WTC11 (cell line): ENCODE measurements around the gene PPP1R26. TPM values are rescaled to one million over a fixed set of nuclear protein-coding genes. Genes with fewer than 3 reads are reported as not detected.

Experiments
- ATAC-seq: fragments of 200-7000 bp; cut with Tn5 transposase; 2 replicates; pipeline ENCODE4 v1.10.0; 2021; ENCODE audit warnings: mild to moderate bottlenecking, moderate library complexity
- CTCF ChIA-PET: fragments of 300-600 bp; sonication (Branson Sonifier 250); formaldehyde crosslinking; loops from one replicate; lab custom pipeline; 2021; ENCODE audit warnings: antibody characterized with exemption; lab: Charles Lee
- POLR2A ChIA-PET: fragments of 350-600 bp; sonication (Branson Sonifier 250); formaldehyde crosslinking; loops from one replicate; lab custom pipeline; 2021; ENCODE audit warnings: antibody characterized with exemption; lab: Charles Lee
- DNase-seq: peaks from one replicate; pipeline ENCODE4 v3.0.0; 2021; ENCODE audit warnings: low spot score
- H3K27ac Mint-ChIP-seq: 2 replicates; pipeline ENCODE4 v1.8.0; 2021; ENCODE audit warnings: mixed read lengths
- H3K27me3 Mint-ChIP-seq: 2 replicates; pipeline ENCODE4 v1.8.0; 2021; ENCODE audit warnings: low read depth, mild to moderate bottlenecking, moderate library complexity, mixed read lengths
- H3K36me3 Mint-ChIP-seq: 2 replicates; pipeline ENCODE4 v1.8.0; 2021; ENCODE audit warnings: mixed read lengths
- H3K4me1 Mint-ChIP-seq: 2 replicates; pipeline ENCODE4 v1.8.0; 2022; ENCODE audit warnings: mixed read lengths
- H3K4me3 Mint-ChIP-seq: 2 replicates; pipeline ENCODE4 v1.8.0; 2021; ENCODE audit warnings: mild to moderate bottlenecking, moderate library complexity, mixed read lengths
- H3K9me3 Mint-ChIP-seq: 2 replicates; pipeline ENCODE4 v1.8.0; 2021; ENCODE audit warnings: mixed read lengths
- FOXJ3 ChIP-seq: sonication (generic); formaldehyde crosslinking; IDR thresholded peaks from 2 replicates; pipeline ENCODE4 v1.9.0; 2021; ENCODE audit warnings: missing genetic modification reagents, mild to moderate bottlenecking, borderline replicate concordance
- FOXP1 ChIP-seq: sonication (generic); formaldehyde crosslinking; IDR thresholded peaks from 2 replicates; pipeline ENCODE4 v1.8.0; 2022; ENCODE audit warnings: missing genetic modification reagents, mild to moderate bottlenecking, moderate library complexity, borderline replicate concordance
- GABPB1 ChIP-seq: sonication (generic); formaldehyde crosslinking; IDR thresholded peaks from 2 replicates; pipeline ENCODE4 v1.8.1; 2023; ENCODE audit warnings: mild to moderate bottlenecking, missing genetic modification reagents
- JUN ChIP-seq: sonication (generic); formaldehyde crosslinking; IDR thresholded peaks from 2 replicates; pipeline ENCODE4 v1.8.0; 2023; ENCODE audit warnings: mild to moderate bottlenecking, missing genetic modification reagents
- NFE2L1 ChIP-seq: sonication (generic); formaldehyde crosslinking; IDR thresholded peaks from 2 replicates; pipeline ENCODE4 v1.8.1; 2023; ENCODE audit warnings: missing genetic modification reagents
- RORB ChIP-seq: fragments of 250-450 bp; sonication (Bioruptor Pico); IDR thresholded peaks from 2 replicates; pipeline ENCODE4 v1.9.0; 2021; ENCODE audit warnings: mild to moderate bottlenecking
- SMAD3 ChIP-seq: sonication (generic); formaldehyde crosslinking; IDR thresholded peaks from 2 replicates; pipeline ENCODE4 v1.8.0; 2022; ENCODE audit warnings: missing genetic modification reagents, mild to moderate bottlenecking, borderline replicate concordance
- ZNF121 ChIP-seq: sonication (generic); formaldehyde crosslinking; IDR thresholded peaks from 2 replicates; pipeline ENCODE4 v1.8.0; 2023; ENCODE audit warnings: missing genetic modification reagents
- ZNF232 ChIP-seq: sonication (generic); formaldehyde crosslinking; IDR thresholded peaks from 2 replicates; pipeline ENCODE4 v1.8.0; 2022; ENCODE audit warnings: mild to moderate bottlenecking, missing genetic modification reagents
- total RNA-seq: library from RNA; stranded (reverse); gene quantifications from 3 replicates; pipeline ENCODE4 v1.2.3, GENCODE V29; 2021
- TF ChIP-seq, protein P1 (sequence below): sonication (generic); formaldehyde crosslinking; IDR thresholded peaks from 2 replicates; pipeline ENCODE4 v1.8.0; 2022; ENCODE audit warnings: missing genetic modification reagents
- TF ChIP-seq, protein P2 (sequence below): sonication (generic); formaldehyde crosslinking; IDR thresholded peaks from 2 replicates; pipeline ENCODE4 v1.8.0; 2023; ENCODE audit warnings: missing genetic modification reagents
- TF ChIP-seq, protein P3 (sequence below): sonication (generic); formaldehyde crosslinking; IDR thresholded peaks from 2 replicates; pipeline ENCODE4 v1.8.1; 2023; ENCODE audit warnings: mild to moderate bottlenecking, missing genetic modification reagents, borderline replicate concordance
- TF ChIP-seq, protein P4 (sequence below): sonication (generic); formaldehyde crosslinking; IDR thresholded peaks from 2 replicates; pipeline ENCODE4 v1.8.1; 2022; ENCODE audit warnings: mild to moderate bottlenecking, missing genetic modification reagents, moderate library complexity, borderline replicate concordance
- TF ChIP-seq, protein P5 (sequence below): sonication (generic); formaldehyde crosslinking; IDR thresholded peaks from 2 replicates; pipeline ENCODE4 v1.8.1; 2022; ENCODE audit warnings: missing genetic modification reagents, borderline replicate concordance
- TF ChIP-seq, protein P6 (sequence below): sonication (generic); formaldehyde crosslinking; IDR thresholded peaks from 2 replicates; pipeline ENCODE4 v1.8.1; 2022; ENCODE audit warnings: mild to moderate bottlenecking, moderate library complexity, missing genetic modification reagents
- TF ChIP-seq, protein P7 (sequence below): sonication (generic); formaldehyde crosslinking; IDR thresholded peaks from 2 replicates; pipeline ENCODE4 v1.8.1; 2023; ENCODE audit warnings: mild to moderate bottlenecking, missing genetic modification reagents

PPP1R26 gene
- total RNA-seq, 1 experiment from 2014 or later, result 44.4 TPM

DNA sequence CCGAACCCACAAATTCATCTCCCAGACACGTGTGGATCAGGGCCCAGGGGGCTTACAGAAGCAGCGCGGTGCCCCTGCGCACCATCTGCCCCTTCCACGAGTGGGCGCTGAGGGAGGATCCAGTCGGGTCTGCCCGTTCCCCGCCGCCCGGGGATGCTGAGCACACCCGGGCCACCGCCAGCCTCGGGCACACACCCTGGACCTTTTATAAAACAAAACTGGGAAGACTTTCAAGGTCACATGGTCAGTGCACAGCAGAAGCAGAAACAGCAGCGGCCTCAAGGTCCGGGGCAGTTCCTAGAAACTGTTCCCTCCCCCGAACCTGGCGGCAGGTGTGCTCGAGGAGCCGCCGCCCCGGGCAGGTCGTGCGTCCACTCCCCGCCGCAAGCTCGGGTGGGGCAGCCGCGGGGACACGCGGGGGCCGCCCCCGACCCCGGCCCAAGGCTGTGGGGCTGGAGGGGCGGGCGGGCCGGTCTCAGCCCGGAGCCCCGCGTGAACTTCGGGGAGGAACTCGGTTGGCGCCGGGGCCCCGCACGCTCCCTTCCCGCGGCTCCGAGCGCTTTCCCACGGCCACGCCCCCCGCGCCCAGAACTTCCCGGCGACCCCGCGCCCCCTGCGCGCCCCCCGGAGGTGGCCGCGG, 633 bp upstream of the PPP1R26 start (continued):
- TF ChIP-seq, protein P1, sequence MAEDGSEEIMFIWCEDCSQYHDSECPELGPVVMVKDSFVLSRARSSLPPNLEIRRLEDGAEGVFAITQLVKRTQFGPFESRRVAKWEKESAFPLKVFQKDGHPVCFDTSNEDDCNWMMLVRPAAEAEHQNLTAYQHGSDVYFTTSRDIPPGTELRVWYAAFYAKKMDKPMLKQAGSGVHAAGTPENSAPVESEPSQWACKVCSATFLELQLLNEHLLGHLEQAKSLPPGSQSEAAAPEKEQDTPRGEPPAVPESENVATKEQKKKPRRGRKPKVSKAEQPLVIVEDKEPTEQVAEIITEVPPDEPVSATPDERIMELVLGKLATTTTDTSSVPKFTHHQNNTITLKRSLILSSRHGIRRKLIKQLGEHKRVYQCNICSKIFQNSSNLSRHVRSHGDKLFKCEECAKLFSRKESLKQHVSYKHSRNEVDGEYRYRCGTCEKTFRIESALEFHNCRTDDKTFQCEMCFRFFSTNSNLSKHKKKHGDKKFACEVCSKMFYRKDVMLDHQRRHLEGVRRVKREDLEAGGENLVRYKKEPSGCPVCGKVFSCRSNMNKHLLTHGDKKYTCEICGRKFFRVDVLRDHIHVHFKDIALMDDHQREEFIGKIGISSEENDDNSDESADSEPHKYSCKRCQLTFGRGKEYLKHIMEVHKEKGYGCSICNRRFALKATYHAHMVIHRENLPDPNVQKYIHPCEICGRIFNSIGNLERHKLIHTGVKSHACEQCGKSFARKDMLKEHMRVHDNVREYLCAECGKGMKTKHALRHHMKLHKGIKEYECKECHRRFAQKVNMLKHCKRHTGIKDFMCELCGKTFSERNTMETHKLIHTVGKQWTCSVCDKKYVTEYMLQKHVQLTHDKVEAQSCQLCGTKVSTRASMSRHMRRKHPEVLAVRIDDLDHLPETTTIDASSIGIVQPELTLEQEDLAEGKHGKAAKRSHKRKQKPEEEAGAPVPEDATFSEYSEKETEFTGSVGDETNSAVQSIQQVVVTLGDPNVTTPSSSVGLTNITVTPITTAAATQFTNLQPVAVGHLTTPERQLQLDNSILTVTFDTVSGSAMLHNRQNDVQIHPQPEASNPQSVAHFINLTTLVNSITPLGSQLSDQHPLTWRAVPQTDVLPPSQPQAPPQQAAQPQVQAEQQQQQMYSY (CRISPR knock-in tag), result no peak
- TF ChIP-seq GABPB1 (CRISPR knock-in tag) (no peak), RORB (CRISPR knock-in tag) (no peak), JUN (no peak), ZNF121 (no peak), ZNF232 (CRISPR knock-in tag) (no peak), FOXP1 (CRISPR knock-in tag) (peak; percentile 34; the same call in 1 of the 2 replicates), SMAD3 (CRISPR knock-in tag) (no peak), FOXJ3 (CRISPR knock-in tag) (no peak), NFE2L1 (CRISPR knock-in tag) (no peak)
- TF ChIP-seq, protein P2, sequence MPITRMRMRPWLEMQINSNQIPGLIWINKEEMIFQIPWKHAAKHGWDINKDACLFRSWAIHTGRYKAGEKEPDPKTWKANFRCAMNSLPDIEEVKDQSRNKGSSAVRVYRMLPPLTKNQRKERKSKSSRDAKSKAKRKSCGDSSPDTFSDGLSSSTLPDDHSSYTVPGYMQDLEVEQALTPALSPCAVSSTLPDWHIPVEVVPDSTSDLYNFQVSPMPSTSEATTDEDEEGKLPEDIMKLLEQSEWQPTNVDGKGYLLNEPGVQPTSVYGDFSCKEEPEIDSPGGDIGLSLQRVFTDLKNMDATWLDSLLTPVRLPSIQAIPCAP (CRISPR knock-in tag), result no peak
- TF ChIP-seq, protein P3, sequence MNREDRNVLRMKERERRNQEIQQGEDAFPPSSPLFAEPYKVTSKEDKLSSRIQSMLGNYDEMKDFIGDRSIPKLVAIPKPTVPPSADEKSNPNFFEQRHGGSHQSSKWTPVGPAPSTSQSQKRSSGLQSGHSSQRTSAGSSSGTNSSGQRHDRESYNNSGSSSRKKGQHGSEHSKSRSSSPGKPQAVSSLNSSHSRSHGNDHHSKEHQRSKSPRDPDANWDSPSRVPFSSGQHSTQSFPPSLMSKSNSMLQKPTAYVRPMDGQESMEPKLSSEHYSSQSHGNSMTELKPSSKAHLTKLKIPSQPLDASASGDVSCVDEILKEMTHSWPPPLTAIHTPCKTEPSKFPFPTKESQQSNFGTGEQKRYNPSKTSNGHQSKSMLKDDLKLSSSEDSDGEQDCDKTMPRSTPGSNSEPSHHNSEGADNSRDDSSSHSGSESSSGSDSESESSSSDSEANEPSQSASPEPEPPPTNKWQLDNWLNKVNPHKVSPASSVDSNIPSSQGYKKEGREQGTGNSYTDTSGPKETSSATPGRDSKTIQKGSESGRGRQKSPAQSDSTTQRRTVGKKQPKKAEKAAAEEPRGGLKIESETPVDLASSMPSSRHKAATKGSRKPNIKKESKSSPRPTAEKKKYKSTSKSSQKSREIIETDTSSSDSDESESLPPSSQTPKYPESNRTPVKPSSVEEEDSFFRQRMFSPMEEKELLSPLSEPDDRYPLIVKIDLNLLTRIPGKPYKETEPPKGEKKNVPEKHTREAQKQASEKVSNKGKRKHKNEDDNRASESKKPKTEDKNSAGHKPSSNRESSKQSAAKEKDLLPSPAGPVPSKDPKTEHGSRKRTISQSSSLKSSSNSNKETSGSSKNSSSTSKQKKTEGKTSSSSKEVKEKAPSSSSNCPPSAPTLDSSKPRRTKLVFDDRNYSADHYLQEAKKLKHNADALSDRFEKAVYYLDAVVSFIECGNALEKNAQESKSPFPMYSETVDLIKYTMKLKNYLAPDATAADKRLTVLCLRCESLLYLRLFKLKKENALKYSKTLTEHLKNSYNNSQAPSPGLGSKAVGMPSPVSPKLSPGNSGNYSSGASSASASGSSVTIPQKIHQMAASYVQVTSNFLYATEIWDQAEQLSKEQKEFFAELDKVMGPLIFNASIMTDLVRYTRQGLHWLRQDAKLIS, result no peak
- TF ChIP-seq, protein P4, sequence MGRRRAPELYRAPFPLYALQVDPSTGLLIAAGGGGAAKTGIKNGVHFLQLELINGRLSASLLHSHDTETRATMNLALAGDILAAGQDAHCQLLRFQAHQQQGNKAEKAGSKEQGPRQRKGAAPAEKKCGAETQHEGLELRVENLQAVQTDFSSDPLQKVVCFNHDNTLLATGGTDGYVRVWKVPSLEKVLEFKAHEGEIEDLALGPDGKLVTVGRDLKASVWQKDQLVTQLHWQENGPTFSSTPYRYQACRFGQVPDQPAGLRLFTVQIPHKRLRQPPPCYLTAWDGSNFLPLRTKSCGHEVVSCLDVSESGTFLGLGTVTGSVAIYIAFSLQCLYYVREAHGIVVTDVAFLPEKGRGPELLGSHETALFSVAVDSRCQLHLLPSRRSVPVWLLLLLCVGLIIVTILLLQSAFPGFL, result no peak

DNA sequence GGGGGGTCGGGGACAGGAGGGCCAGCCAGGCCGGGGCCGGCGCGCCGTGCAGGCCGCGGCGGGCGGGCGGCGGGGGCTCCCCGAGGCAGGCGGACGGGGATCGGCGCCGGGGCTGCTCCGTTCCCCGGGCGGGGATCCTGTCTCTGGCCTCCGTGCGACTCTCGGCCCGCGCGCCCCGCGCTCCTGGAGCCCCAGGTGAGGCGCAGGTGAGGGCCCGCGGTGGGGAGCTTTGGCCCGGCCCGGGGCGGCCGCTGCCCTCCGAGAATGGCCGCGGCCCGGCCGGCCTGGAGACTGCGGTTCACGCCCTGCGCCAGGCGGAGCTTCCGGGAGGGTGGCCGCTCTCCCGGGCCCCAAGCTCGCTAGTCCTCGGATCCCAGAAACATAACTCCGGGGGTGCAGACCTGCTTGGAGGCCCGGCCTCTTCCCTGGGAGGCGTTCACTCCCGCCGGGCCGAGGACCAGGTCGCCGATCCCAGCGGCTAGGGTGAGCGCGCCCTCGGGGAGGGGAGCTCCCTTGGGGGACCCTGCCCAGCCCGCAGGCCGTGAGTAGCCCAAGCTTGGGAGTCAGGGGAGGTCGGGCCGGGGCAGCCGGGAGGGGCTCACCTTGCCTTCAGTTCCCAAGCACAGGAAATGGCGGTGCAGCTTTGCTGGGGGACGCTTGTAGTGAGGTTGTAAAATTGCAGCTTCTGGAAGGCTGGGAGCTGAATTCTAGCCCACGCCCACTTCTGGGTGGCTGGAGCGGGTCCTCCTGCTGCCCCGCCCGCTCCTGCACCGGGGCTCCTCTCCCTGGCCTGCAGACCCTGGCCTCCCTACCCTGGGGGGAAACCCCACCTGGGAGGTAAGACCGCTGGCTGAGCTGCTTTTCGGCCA, 723 bp downstream of the PPP1R26 start:
- no peak overlapping the region for H3K27ac Mint-ChIP-seq
- DNase-seq (peak; percentile 45), ATAC-seq (peak; percentile 61)
- H3K4me3 Mint-ChIP-seq, result peak overlapping the region; percentile 66
- no peaks in the 10 kb centered on the region; the same call in 1 of the 2 replicates for H3K27me3 Mint-ChIP-seq
- ChIA-PET CTCF (interaction anchor here (0.6 to 2.0 kb wide), 8 partner anchors 10 to 41 kb away, joined by 3 to 12 read pairs (median 9); a partner anchor contains a TSS), POLR2A (interaction anchor here (1.3 kb wide), 1 partner anchor 13 kb away, joined by 3 read pairs; no protein-coding TSS in a partner anchor)
- H3K9me3 Mint-ChIP-seq, result no peaks in the 10 kb centered on the region
- peaks cover 18% of the 10 kb centered on the region for H3K36me3 Mint-ChIP-seq
- H3K4me1 Mint-ChIP-seq, result peaks cover 21% of the 10 kb centered on the region
- TF ChIP-seq, protein P5, sequence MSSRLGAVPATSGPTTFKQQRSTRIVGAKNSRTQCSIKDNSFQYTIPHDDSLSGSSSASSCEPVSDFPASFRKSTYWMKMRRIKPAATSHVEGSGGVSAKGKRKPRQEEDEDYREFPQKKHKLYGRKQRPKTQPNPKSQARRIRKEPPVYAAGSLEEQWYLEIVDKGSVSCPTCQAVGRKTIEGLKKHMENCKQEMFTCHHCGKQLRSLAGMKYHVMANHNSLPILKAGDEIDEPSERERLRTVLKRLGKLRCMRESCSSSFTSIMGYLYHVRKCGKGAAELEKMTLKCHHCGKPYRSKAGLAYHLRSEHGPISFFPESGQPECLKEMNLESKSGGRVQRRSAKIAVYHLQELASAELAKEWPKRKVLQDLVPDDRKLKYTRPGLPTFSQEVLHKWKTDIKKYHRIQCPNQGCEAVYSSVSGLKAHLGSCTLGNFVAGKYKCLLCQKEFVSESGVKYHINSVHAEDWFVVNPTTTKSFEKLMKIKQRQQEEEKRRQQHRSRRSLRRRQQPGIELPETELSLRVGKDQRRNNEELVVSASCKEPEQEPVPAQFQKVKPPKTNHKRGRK (CRISPR knock-in tag), result no peak
- no peak for TF ChIP-seq GABPB1 (CRISPR knock-in tag)
- TF ChIP-seq, protein P6, sequence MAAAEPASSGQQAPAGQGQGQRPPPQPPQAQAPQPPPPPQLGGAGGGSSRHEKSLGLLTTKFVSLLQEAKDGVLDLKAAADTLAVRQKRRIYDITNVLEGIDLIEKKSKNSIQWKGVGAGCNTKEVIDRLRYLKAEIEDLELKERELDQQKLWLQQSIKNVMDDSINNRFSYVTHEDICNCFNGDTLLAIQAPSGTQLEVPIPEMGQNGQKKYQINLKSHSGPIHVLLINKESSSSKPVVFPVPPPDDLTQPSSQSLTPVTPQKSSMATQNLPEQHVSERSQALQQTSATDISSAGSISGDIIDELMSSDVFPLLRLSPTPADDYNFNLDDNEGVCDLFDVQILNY (CRISPR knock-in tag), result no peak
- TF ChIP-seq, protein P7, sequence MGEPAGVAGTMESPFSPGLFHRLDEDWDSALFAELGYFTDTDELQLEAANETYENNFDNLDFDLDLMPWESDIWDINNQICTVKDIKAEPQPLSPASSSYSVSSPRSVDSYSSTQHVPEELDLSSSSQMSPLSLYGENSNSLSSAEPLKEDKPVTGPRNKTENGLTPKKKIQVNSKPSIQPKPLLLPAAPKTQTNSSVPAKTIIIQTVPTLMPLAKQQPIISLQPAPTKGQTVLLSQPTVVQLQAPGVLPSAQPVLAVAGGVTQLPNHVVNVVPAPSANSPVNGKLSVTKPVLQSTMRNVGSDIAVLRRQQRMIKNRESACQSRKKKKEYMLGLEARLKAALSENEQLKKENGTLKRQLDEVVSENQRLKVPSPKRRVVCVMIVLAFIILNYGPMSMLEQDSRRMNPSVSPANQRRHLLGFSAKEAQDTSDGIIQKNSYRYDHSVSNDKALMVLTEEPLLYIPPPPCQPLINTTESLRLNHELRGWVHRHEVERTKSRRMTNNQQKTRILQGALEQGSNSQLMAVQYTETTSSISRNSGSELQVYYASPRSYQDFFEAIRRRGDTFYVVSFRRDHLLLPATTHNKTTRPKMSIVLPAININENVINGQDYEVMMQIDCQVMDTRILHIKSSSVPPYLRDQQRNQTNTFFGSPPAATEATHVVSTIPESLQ (CRISPR knock-in tag), result no peak
